SK-N-SH treated with all-trans-retinoic acid at 6 μM for 48 hours (cell line): Measurements from ENCODE around the gene TPK1.

ENCODE experiments used
- ATAC-seq: fragments of 200-7000 bp; cut with Tn5 transposase; 3 replicates; pipeline ENCODE4 v1.9.1; 2020; ENCODE audit warnings: mild to moderate bottlenecking, moderate library complexity
- ARNTL ChIP-seq: fragments of 450-650 bp; formaldehyde crosslinking; IDR thresholded peaks from 2 replicates; pipeline ENCODE4 v1.5.0; 2020; ENCODE audit warnings: low read depth, mild to moderate bottlenecking, moderate library complexity, borderline replicate concordance
- BACH2 ChIP-seq: fragments of 250-450 bp; sonication (Bioruptor Pico); IDR thresholded peaks from 2 replicates; pipeline ENCODE4 v1.9.0; 2021; ENCODE audit warnings: mild to moderate bottlenecking, borderline replicate concordance
- CREB5 ChIP-seq: fragments of 250-450 bp; sonication (Bioruptor Pico); IDR thresholded peaks from 2 replicates; pipeline ENCODE4 v1.5.1; 2020; ENCODE audit warnings: low read depth, mild to moderate bottlenecking, moderate library complexity
- CSDC2 ChIP-seq: fragments of 250-450 bp; sonication (Bioruptor Pico); IDR thresholded peaks from 2 replicates; pipeline ENCODE4 v1.5.0; 2020; ENCODE audit warnings: mild to moderate bottlenecking, moderate library complexity
- CSRNP3 ChIP-seq: fragments of 250-450 bp; sonication (Bioruptor Pico); IDR thresholded peaks from 2 replicates; pipeline ENCODE4 v1.5.1; 2021; ENCODE audit warnings: mild to moderate bottlenecking, moderate library complexity
- ESRRG ChIP-seq: fragments of 250-450 bp; sonication (Bioruptor Pico); IDR thresholded peaks from 2 replicates; pipeline ENCODE4 v1.6.1; 2021; ENCODE audit warnings: mild to moderate bottlenecking
- GLIS3 ChIP-seq: fragments of 250-450 bp; sonication (Bioruptor Pico); IDR thresholded peaks from 2 replicates; pipeline ENCODE4 v1.5.0; 2020; ENCODE audit warnings: mild to moderate bottlenecking, moderate library complexity
- ISL1 ChIP-seq: fragments of 250-450 bp; sonication (Bioruptor Pico); IDR thresholded peaks from 2 replicates; pipeline ENCODE4 v2.1.2; 2022; ENCODE audit warnings: mild to moderate bottlenecking, moderate library complexity
- OSR1 ChIP-seq: fragments of 250-450 bp; sonication (Bioruptor Pico); IDR thresholded peaks from 2 replicates; pipeline ENCODE4 v1.8.0; 2022; ENCODE audit warnings: moderate library complexity, mild to moderate bottlenecking, inconsistent platforms
- PATZ1 ChIP-seq: fragments of 250-450 bp; sonication (Bioruptor Pico); IDR thresholded peaks from 2 replicates; pipeline ENCODE4 v1.8.0; 2020; ENCODE audit warnings: mild to moderate bottlenecking, moderate library complexity, borderline replicate concordance
- POU6F1 ChIP-seq: fragments of 250-450 bp; sonication (Bioruptor Pico); IDR thresholded peaks from 2 replicates; pipeline ENCODE4 v1.8.0; 2021; ENCODE audit warnings: low read depth, mild to moderate bottlenecking, moderate library complexity, borderline replicate concordance
- RARB ChIP-seq: fragments of 250-450 bp; sonication (Bioruptor Pico); IDR thresholded peaks from 2 replicates; pipeline ENCODE4 v1.8.0; 2021; ENCODE audit warnings: mild to moderate bottlenecking, moderate library complexity
- SNAI2 ChIP-seq: fragments of 250-450 bp; sonication (Bioruptor Pico); IDR thresholded peaks from 2 replicates; pipeline ENCODE4 v1.5.0; 2020; ENCODE audit warnings: mild to moderate bottlenecking, moderate library complexity
- TOX ChIP-seq: fragments of 250-450 bp; sonication (Bioruptor Pico); IDR thresholded peaks from 2 replicates; pipeline ENCODE4 v1.8.0; 2021; ENCODE audit warnings: mild to moderate bottlenecking, moderate library complexity, borderline replicate concordance
- TSHZ2 ChIP-seq: fragments of 250-450 bp; sonication (Bioruptor Pico); IDR thresholded peaks from 2 replicates; pipeline ENCODE4 v1.5.0; 2020; ENCODE audit warnings: mild to moderate bottlenecking, moderate library complexity
- ZC3H10 ChIP-seq: fragments of 250-450 bp; sonication (Bioruptor Pico); IDR thresholded peaks from 2 replicates; pipeline ENCODE4 v1.5.1; 2021; ENCODE audit warnings: mild to moderate bottlenecking, moderate library complexity
- ZFP3 ChIP-seq: fragments of 250-450 bp; sonication (Bioruptor Pico); IDR thresholded peaks from 2 replicates; pipeline ENCODE4 v1.5.0; 2020; ENCODE audit warnings: mild to moderate bottlenecking, moderate library complexity
- ZFP30 ChIP-seq: fragments of 450-650 bp; formaldehyde crosslinking; IDR thresholded peaks from 2 replicates; pipeline ENCODE4 v1.5.0; 2022; ENCODE audit warnings: mild to moderate bottlenecking, moderate library complexity
- ZNF565 ChIP-seq: fragments of 450-650 bp; formaldehyde crosslinking; conservative IDR thresholded peaks from 2 replicates; pipeline ENCODE4 v1.5.0; 2020; ENCODE audit warnings: low read depth, mild to moderate bottlenecking, moderate library complexity
- ZNF70 ChIP-seq: fragments of 450-650 bp; formaldehyde crosslinking; IDR thresholded peaks from 2 replicates; pipeline ENCODE4 v1.5.0; 2020; ENCODE audit warnings: mild to moderate bottlenecking, moderate library complexity
- ZNF8 ChIP-seq: fragments of 450-650 bp; formaldehyde crosslinking; IDR thresholded peaks from 2 replicates; pipeline ENCODE4 v1.5.0; 2020; ENCODE audit warnings: mild to moderate bottlenecking, moderate library complexity

The TPK1 gene

GRCh38 chr7:144523621-144524020 is 312.2 kb downstream of the TPK1 start:
- no peak for TF ChIP-seq TSHZ2 (CRISPR knock-in tag)
- TF ChIP-seq POU6F1 = no peak
- no peak for TF ChIP-seq ZFP30 (CRISPR knock-in tag)
- TF ChIP-seq ISL1 (CRISPR knock-in tag) = no peak
- ATAC-seq = no peak

- TF ChIP-seq TOX (no peak), BACH2 (CRISPR knock-in tag) (no peak)
- ATAC-seq = no peak
Measured at GRCh38 chr7:144519925-144520324, 315.9 kb downstream of the TPK1 start.

GRCh38 chr7:144518360-144518759 is 317.5 kb downstream of the TPK1 start:
- no peak for TF ChIP-seq ZC3H10 (CRISPR knock-in tag)
- no peak for TF ChIP-seq GLIS3
- TF ChIP-seq CSDC2 (CRISPR knock-in tag) = no peak
- no peak for TF ChIP-seq ARNTL (CRISPR knock-in tag)
- TF ChIP-seq ZNF70 (CRISPR knock-in tag) = no peak
- no peak for TF ChIP-seq TOX
- TF ChIP-seq ISL1 (CRISPR knock-in tag) = no peak
- TF ChIP-seq ZFP3 (CRISPR knock-in tag) = no peak
- no peak for TF ChIP-seq BACH2 (CRISPR knock-in tag)
- no peak for TF ChIP-seq OSR1 (CRISPR knock-in tag)
- TF ChIP-seq RARB (CRISPR knock-in tag) = no peak
- no peak for TF ChIP-seq POU6F1
- no peak for TF ChIP-seq ZNF565
- no peak for TF ChIP-seq ZNF8
- TF ChIP-seq SNAI2 = no peak
- no peak for TF ChIP-seq ZFP30 (CRISPR knock-in tag)
- TF ChIP-seq, all 23 proteins: peak for 0
- no peak for ATAC-seq

GRCh38 chr7:144517749-144518148 is 318.1 kb downstream of the TPK1 start:
- no peak for TF ChIP-seq ZFP3 (CRISPR knock-in tag)
- TF ChIP-seq PATZ1 (CRISPR knock-in tag) = no peak
- TF ChIP-seq ISL1 (CRISPR knock-in tag) = no peak
- no peak for TF ChIP-seq RARB (CRISPR knock-in tag)
- no peak for TF ChIP-seq CREB5 (CRISPR knock-in tag)
- no peak for TF ChIP-seq ARNTL (CRISPR knock-in tag)
- no peak for TF ChIP-seq OSR1 (CRISPR knock-in tag)
- no peak for TF ChIP-seq ESRRG (CRISPR knock-in tag)
- no peak for TF ChIP-seq CSRNP3 (CRISPR knock-in tag)
- TF ChIP-seq, all 23 proteins: peak for 0
- ATAC-seq = no peak
